Erythroblast (primary cell): ENCODE data around the gene ADAM15.

ENCODE experiments used
- GATA1 ChIP-seq: IDR thresholded peaks from 2 replicates; pipeline ENCODE4 v1.6.1; 2011; ENCODE audit warnings: low read depth, mild to moderate bottlenecking, control low read depth, low read length, moderate library complexity
- POLR2A ChIP-seq: IDR thresholded peaks from 2 replicates; pipeline ENCODE4 v1.6.1; 2011; ENCODE audit warnings: mild to moderate bottlenecking, low read length

- TF ChIP-seq POLR2A (no peak), GATA1 (no peak)
Observed at GRCh38 chr1:155057788-155058211, 6.7 kb downstream of the ADAM15 start.
